ENCODE measurements around the gene STXBP6.

STXBP6 gene

DNA sequence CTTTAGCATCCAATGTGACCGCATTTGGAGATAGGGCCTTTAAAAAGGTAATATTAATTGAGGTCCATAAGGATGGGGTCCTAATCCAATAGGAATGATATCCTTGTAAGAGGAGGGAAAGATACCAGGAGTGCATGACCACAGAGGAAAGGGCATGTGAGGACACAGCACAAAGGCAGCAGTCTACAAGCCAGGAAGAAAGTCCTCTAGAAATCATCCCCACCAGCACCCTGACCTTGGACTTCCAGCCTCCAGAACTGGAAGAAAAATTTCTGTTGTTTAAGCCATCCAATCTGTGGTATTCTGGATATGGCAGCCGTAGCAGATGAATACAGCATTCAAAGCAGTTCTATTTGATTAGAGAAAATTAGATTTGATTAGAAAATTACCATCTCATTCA, 145.4 kb downstream of the STXBP6 start:
- no peaks in the 10 kb centered on the region for H3K27me3 ChIP-seq (ENCODE audit: low read length)
- H3K36me3 ChIP-seq (ENCODE audit: low read length) = no peaks in the 10 kb centered on the region
- H3K4me3 ChIP-seq (ENCODE audit: insufficient read depth, low read length, poor library complexity, severe bottlenecking) = no peak overlapping the region
- H2AFZ ChIP-seq (ENCODE audit: low read depth, low read length, severe bottlenecking) = no peak overlapping the region
- no peaks in the 10 kb centered on the region for H3K9me2 ChIP-seq (replicated peaks; ENCODE audit: insufficient read depth, low read length)
- no peaks in the 10 kb centered on the region for H3K79me2 ChIP-seq (ENCODE audit: insufficient read depth, low read length)
- no peaks in the 10 kb centered on the region for H4K20me1 ChIP-seq (ENCODE audit: low read depth, low read length)
- no peaks in the 10 kb centered on the region for H3F3A ChIP-seq (ENCODE audit: insufficient read depth)
- H3K9me3 ChIP-seq (ENCODE audit: insufficient read depth, low read length) = no peaks in the 10 kb centered on the region
- no peak overlapping the region for H3K27ac ChIP-seq (ENCODE audit: low read depth, low read length)
- H3K4me2 ChIP-seq (ENCODE audit: low read depth, low read length, poor library complexity, severe bottlenecking) = no peak overlapping the region
- H3K9ac ChIP-seq (ENCODE audit: low read length) = no peak overlapping the region
- no peak for TF ChIP-seq EZH2phosphoT487 (conservative IDR thresholded peaks at IDR 0.05; ENCODE audit: low read length)
- TF ChIP-seq, protein P1, sequence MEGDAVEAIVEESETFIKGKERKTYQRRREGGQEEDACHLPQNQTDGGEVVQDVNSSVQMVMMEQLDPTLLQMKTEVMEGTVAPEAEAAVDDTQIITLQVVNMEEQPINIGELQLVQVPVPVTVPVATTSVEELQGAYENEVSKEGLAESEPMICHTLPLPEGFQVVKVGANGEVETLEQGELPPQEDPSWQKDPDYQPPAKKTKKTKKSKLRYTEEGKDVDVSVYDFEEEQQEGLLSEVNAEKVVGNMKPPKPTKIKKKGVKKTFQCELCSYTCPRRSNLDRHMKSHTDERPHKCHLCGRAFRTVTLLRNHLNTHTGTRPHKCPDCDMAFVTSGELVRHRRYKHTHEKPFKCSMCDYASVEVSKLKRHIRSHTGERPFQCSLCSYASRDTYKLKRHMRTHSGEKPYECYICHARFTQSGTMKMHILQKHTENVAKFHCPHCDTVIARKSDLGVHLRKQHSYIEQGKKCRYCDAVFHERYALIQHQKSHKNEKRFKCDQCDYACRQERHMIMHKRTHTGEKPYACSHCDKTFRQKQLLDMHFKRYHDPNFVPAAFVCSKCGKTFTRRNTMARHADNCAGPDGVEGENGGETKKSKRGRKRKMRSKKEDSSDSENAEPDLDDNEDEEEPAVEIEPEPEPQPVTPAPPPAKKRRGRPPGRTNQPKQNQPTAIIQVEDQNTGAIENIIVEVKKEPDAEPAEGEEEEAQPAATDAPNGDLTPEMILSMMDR (IDR thresholded peaks at IDR 0.05; ENCODE audit: insufficient read depth, low read length, poor library complexity, severe bottlenecking) = no peak

DNA sequence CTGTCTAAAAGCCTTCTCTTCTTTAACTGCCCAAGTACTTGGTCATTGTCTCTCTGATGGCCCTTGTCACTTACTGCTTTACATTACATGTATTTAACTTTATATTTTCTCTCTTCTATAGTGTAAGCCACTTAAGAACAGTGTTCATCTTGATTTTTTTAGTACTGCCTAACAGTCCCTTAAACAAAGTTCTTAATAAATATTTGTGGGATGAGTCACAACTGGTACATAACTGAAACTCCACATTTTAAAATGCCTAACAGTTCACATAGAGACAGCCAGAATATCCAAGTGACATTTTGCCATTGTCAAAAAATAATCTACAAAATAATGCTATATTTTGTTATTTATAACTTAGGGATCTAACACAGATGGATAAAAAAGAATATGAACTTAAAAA, 146.6 kb downstream of the STXBP6 start:
- Histone ChIP-seq H3K27ac (ENCODE audit: low read depth, low read length) (no peak overlapping the region), H3K9me3 (ENCODE audit: insufficient read depth, low read length) (no peaks in the 10 kb centered on the region), H3K9ac (ENCODE audit: low read length) (no peak overlapping the region), H2AFZ (ENCODE audit: low read depth, low read length, severe bottlenecking) (no peak overlapping the region), H3K79me2 (ENCODE audit: insufficient read depth, low read length) (no peaks in the 10 kb centered on the region), H4K20me1 (ENCODE audit: low read depth, low read length) (no peaks in the 10 kb centered on the region), H3K4me3 (ENCODE audit: insufficient read depth, low read length, poor library complexity, severe bottlenecking) (no peak overlapping the region), H3K9me2 (replicated peaks; ENCODE audit: insufficient read depth, low read length) (no peaks in the 10 kb centered on the region), H3K4me2 (ENCODE audit: low read depth, low read length, poor library complexity, severe bottlenecking) (no peak overlapping the region), H3K36me3 (ENCODE audit: low read length) (no peaks in the 10 kb centered on the region), H3F3A (ENCODE audit: insufficient read depth) (no peaks in the 10 kb centered on the region), H3K27me3 (ENCODE audit: low read length) (no peaks in the 10 kb centered on the region)
- TF ChIP-seq, protein P1 (IDR thresholded peaks at IDR 0.05; ENCODE audit: insufficient read depth, low read length, poor library complexity, severe bottlenecking) = no peak
- TF ChIP-seq EZH2phosphoT487 (conservative IDR thresholded peaks at IDR 0.05; ENCODE audit: low read length) = no peak

DNA sequence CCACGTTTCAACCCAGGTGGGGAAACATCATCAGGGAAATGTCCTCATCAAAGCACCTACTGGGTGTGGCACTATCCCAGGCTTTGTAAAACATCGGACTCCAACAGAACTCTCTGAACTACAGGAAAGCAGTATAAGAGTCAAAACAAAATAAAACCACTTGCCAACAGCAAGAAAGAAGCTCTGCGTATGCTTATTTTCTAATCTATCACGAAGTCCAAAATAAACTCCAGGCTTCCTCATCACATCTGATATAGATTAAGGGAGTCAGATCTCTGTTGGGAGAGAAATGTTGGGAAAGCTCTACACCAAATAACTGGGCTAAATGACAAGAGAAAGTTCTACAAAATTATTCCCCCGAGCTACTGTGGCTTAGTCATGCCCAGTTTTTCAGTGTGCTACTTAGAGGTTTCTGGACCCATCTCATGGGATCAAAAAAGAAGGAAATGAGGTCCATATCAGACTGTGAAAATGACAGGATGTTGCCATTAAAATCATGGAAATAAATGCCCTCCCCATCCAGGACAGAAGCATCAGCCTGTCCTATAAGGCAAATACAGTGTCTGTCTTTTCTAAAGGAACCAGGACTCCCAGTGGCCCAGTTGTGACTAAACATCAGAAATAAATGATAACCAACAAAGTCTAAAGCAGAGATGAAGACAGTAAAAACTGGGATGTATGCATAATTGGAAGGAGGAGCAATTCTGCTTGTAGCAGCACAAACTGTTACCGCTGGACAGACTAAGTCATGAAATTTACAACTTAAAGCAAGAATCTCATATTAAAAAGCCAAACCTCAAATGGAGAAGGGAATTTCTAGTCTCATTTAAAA, 149.5 kb downstream of the STXBP6 start:
- no peak overlapping the region for H3K4me3 ChIP-seq (ENCODE audit: insufficient read depth, low read length, poor library complexity, severe bottlenecking)
- H3K9ac ChIP-seq (ENCODE audit: low read length) = no peak overlapping the region
- H3K36me3 ChIP-seq (ENCODE audit: low read length) = no peaks in the 10 kb centered on the region
- H4K20me1 ChIP-seq (ENCODE audit: low read depth, low read length) = no peaks in the 10 kb centered on the region
- H3F3A ChIP-seq (ENCODE audit: insufficient read depth) = no peaks in the 10 kb centered on the region
- H3K79me2 ChIP-seq (ENCODE audit: insufficient read depth, low read length) = no peaks in the 10 kb centered on the region
- no peaks in the 10 kb centered on the region for H3K9me3 ChIP-seq (ENCODE audit: insufficient read depth, low read length)
- no peak overlapping the region for H3K4me2 ChIP-seq (ENCODE audit: low read depth, low read length, poor library complexity, severe bottlenecking)
- no peaks in the 10 kb centered on the region for H3K27me3 ChIP-seq (ENCODE audit: low read length)
- no peak overlapping the region for H2AFZ ChIP-seq (ENCODE audit: low read depth, low read length, severe bottlenecking)
- H3K9me2 ChIP-seq (replicated peaks; ENCODE audit: insufficient read depth, low read length) = no peaks in the 10 kb centered on the region
- TF ChIP-seq, protein P1 (IDR thresholded peaks at IDR 0.05; ENCODE audit: insufficient read depth, low read length, poor library complexity, severe bottlenecking) = no peak
- TF ChIP-seq EZH2phosphoT487 (conservative IDR thresholded peaks at IDR 0.05; ENCODE audit: low read length) = no peak
- H3K27ac ChIP-seq (ENCODE audit: low read depth, low read length) = no peak overlapping the region

Measured in SU-DHL-6 (cell line).